ENCODE data around the gene DIS3L2. TPM values are rescaled to one million over a fixed set of nuclear protein-coding genes. Genes with fewer than 3 reads are reported as not detected.

The DIS3L2 gene
- total RNA-seq, 6 experiments from 2014 or later = 18.2 to 23.6 (median 21.6) TPM

DNA sequence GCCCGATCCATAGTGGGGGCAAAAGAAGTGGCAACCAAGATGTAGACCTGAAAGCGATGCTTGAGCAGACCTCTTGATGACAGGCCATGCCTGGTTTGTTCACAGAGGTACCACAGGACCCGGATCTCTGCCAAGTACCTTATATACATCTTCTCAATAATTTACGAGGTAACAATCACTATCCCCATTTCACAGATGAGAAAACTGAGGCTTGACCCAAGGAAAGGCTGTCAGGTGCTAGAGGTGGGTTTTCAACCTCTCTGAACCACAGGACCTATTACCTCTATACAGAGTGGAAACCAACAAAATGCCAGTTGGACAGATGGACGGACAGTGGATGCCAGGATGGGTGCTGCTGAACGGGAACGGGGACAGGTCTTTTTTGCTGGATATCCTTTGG is 13.8 kb upstream of the DIS3L2 start:
- H3K27ac Mint-ChIP-seq = no peak overlapping the region
- DNase-seq = no peak
- no peak overlapping the region for H3K4me3 Mint-ChIP-seq
- TF ChIP-seq, protein P1, sequence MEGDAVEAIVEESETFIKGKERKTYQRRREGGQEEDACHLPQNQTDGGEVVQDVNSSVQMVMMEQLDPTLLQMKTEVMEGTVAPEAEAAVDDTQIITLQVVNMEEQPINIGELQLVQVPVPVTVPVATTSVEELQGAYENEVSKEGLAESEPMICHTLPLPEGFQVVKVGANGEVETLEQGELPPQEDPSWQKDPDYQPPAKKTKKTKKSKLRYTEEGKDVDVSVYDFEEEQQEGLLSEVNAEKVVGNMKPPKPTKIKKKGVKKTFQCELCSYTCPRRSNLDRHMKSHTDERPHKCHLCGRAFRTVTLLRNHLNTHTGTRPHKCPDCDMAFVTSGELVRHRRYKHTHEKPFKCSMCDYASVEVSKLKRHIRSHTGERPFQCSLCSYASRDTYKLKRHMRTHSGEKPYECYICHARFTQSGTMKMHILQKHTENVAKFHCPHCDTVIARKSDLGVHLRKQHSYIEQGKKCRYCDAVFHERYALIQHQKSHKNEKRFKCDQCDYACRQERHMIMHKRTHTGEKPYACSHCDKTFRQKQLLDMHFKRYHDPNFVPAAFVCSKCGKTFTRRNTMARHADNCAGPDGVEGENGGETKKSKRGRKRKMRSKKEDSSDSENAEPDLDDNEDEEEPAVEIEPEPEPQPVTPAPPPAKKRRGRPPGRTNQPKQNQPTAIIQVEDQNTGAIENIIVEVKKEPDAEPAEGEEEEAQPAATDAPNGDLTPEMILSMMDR (IDR thresholded peaks at IDR 0.05) = no peak
- no peaks in the 10 kb centered on the region for H3K9me3 Mint-ChIP-seq
- peaks cover 23% of the 10 kb centered on the region for H3K27me3 Mint-ChIP-seq (ENCODE audit: insufficient read depth)
- no peaks in the 10 kb centered on the region for H3K4me1 Mint-ChIP-seq (ENCODE audit: low read depth)
- H3K36me3 Mint-ChIP-seq (ENCODE audit: low read depth) = no peaks in the 10 kb centered on the region

DNA sequence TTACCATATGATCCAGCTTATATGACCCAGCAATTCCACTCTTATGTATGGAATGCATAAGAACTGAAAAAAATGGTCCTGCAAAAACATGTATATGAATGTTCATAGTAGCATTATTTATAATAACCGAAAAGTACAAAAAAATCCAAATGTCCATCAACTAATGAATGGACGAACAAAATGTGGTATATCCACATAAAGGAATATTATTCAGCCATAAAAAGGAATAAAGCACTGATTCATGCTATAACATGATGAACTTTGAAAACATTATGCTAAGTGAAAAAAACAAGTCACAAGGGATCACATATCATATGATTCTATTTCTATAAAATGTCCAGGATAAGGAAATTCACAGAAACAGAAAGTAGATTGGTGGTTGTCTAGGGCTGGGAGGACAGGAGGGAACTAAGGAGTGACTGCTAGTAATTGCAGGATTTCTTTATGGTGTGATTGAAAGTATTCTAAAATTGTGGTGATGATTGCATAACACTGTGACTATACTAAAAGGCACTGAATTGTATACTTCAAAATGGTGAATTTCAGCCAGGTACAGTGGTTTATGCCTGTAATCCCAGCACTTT is 10.0 kb upstream of the DIS3L2 start:
- Mint-ChIP-seq H3K27ac (no peak overlapping the region), H3K36me3 (ENCODE audit: low read depth) (no peaks in the 10 kb centered on the region), H3K4me1 (ENCODE audit: low read depth) (no peaks in the 10 kb centered on the region), H3K4me3 (no peak overlapping the region), H3K27me3 (ENCODE audit: insufficient read depth) (peaks cover 26% of the 10 kb centered on the region), H3K9me3 (no peaks in the 10 kb centered on the region)
- no peak for DNase-seq
- TF ChIP-seq, protein P1 (IDR thresholded peaks at IDR 0.05) = no peak

DNA sequence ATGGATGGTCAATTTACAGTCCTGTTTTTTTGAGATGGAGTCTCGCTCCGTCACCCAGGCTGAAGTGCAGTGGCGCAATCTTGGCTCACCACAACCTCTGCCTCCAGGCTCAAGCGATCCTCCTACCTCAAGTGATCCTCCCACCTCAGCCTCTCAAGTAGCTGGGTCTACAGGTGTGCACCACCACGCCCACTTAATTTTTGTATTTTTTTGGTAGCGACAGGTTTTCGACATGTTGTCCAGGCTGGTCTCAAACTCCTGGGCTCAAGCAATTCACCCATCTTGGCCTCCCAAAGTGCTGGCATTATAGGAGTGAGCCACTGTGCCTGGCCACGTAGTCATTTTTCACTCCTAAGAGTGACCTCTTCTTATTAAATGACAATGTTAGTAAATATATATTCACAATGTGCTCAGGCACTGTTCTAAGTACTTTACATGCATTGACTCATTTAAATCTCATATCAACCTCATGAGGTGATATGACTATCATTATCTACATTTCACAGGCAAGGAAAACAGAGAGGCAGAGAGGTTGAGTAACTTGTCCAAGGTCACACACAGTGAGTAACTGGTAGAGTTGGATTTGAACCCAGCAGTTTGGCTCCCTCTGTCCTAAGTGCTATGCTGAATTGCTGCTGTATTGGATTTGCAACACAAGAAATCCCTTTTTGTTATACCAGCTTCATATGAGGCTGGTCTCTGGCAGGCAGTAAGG is 5.6 kb upstream of the DIS3L2 start:
- Mint-ChIP-seq H3K27ac (no peak overlapping the region), H3K4me3 (no peak overlapping the region), H3K4me1 (ENCODE audit: low read depth) (peaks cover 4% of the 10 kb centered on the region), H3K9me3 (peaks cover 2% of the 10 kb centered on the region), H3K36me3 (ENCODE audit: low read depth) (peaks cover 3% of the 10 kb centered on the region), H3K27me3 (ENCODE audit: insufficient read depth) (peaks cover 13% of the 10 kb centered on the region)
- DNase-seq = no peak
- TF ChIP-seq, protein P1 (IDR thresholded peaks at IDR 0.05) = no peak

DNA sequence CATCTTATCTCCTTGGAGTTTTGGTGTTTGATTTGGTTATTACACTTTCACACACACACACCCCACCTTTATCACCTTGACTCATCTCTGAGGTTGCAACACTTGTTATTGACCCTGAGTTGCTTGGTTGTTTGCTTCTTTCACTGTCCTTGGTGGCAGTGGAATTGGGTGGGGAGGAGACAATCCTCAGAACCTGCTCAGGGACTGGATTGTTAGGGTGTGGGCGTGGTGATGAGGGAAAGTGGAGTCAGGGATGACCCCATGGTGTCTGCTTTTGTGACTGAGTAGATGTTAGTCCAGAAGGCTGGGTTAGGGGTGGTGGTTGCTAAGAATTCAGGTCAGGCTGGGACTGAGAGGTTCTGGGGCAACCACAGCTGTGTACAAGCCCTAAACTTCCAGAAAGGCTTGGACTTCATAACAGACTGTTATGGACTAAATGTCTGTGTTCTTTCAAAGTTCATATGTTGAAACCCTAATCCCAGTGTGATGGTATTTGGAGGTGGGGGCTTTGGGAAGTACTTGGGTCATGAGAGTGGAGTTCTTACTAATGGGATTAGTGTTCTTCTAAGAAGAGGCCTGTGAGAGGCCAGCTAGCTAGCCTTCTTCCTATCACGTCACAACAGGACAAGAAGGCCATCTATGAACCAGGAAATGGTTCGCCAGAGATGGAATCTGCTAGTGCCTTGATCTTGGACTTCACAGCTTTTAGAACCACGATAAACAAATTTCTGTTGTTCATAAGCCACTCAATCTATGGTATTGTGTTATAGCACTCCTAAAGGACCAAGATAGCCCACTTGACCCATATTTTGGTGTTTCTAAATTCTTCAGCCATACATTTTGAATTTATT is 3.4 kb upstream of the DIS3L2 start:
- peaks cover 10% of the 10 kb centered on the region for H3K9me3 Mint-ChIP-seq
- H3K4me1 Mint-ChIP-seq (ENCODE audit: low read depth) = peaks cover 14% of the 10 kb centered on the region
- TF ChIP-seq, protein P1 (IDR thresholded peaks at IDR 0.05) = no peak
- peaks cover 13% of the 10 kb centered on the region for H3K36me3 Mint-ChIP-seq (ENCODE audit: low read depth)
- H3K27me3 Mint-ChIP-seq (ENCODE audit: insufficient read depth) = peaks cover 13% of the 10 kb centered on the region
- DNase-seq = no peak
- H3K27ac Mint-ChIP-seq = no peak overlapping the region
- H3K4me3 Mint-ChIP-seq = no peak overlapping the region

DNA sequence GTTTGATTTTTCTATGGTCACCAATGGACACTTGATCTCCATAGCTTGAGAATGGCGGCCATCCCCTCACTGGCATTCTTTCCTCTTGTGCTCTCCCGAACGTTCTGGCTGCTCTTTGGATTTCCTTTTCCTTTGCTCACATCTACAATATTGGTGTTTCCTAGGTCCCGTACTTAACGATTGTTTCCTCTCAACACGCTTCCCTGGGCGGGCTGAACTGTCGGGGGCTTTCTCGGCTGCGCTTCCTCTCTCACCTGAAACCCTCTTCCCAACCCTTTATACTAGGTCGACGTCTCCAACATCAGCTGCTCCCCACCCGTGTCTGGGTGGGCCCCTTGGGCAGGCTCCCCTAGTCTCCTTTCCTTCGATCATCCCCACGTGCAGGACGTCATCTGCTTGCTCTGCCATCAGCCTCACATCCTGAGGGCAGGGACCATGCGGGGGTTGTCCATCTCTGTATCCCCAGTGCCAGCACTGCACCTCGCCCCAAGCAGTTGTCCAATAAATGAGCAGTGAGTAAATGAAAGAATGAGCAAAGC is 634 bp upstream of the DIS3L2 start:
- peaks cover 27% of the 10 kb centered on the region for H3K4me1 Mint-ChIP-seq (ENCODE audit: low read depth)
- H3K27me3 Mint-ChIP-seq (ENCODE audit: insufficient read depth) = peaks cover 1% of the 10 kb centered on the region
- no peak for DNase-seq
- TF ChIP-seq, protein P1 (IDR thresholded peaks at IDR 0.05) = no peak
- H3K4me3 Mint-ChIP-seq = peak overlapping the region; percentile 96
- peaks cover 15% of the 10 kb centered on the region for H3K36me3 Mint-ChIP-seq (ENCODE audit: low read depth)
- H3K27ac Mint-ChIP-seq = peak overlapping the region; percentile 79
- peaks cover 12% of the 10 kb centered on the region for H3K9me3 Mint-ChIP-seq
